ENCODE results near the gene RAB27A. TPM values are rescaled to one million over a fixed set of nuclear protein-coding genes. Genes with fewer than 3 reads are reported as not detected.

The RAB27A gene
- total RNA-seq, 2 donors from 2014 or later = 9.6 to 9.9 TPM

- H3K4me3 ChIP-seq = no peak overlapping the region
- TF ChIP-seq POLR2A (IDR thresholded peaks at IDR 0.05) = no peak
- no peak for TF ChIP-seq CTCF (IDR thresholded peaks at IDR 0.05)
- H3K27ac ChIP-seq = peak overlapping the region in 2 of 4 donors; percentile 36 to 58
- no peaks in the 10 kb centered on the region for H3K9me3 ChIP-seq
- peaks cover 0 to 2% of the 10 kb centered on the region in 2 donors for H3K36me3 ChIP-seq (replicated peaks in 1 of 2; ENCODE audit: insufficient read depth in 1 of 2, low read depth in 2 of 2)
- peaks cover 8% of the 10 kb centered on the region for H3K4me1 ChIP-seq
- WGBS, 2 donors = 77 to 81% methylated on average over 6 of the region's 6 CpGs
- intact Hi-C loops (cut with DNase I) = no loop called here
- ATAC-seq = peak; percentile 55
- H3K27me3 ChIP-seq = no peaks in the 10 kb centered on the region
- peak in 1 of 4 donors; percentile 29 for DNase-seq
These were observed 68.3 kb downstream of the RAB27A start for GRCh38 chr15:55221090-55222011.

DNA sequence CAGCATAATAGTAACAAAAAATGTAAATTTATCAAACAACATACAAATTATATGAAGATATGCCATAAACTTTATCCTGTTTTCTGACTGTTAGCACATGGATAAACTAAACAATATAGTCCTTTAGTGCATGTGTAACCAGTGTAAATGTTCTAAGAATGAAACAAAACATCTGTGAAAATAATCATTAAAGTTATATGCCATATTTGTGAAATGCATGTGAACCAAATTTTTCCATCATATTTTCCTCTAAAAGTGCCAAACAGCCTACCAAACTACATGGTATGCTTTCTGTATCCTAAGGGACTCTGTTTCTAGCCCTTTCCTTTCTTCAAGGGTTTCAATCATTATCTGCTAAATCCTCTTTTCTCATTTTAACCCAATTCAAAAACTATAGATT is 69.0 kb downstream of the RAB27A start:
- Histone ChIP-seq H3K27me3 (no peaks in the 10 kb centered on the region), H3K9me3 (no peaks in the 10 kb centered on the region), H3K36me3 (replicated peaks in 1 of 2; ENCODE audit: insufficient read depth in 1 of 2, low read depth in 2 of 2) (peaks cover 0 to 2% of the 10 kb centered on the region in 2 donors), H3K27ac (peak overlapping the region in 2 of 4 donors; percentile 36 to 58), H3K4me3 (no peak overlapping the region), H3K4me1 (peaks cover 8% of the 10 kb centered on the region)
- TF ChIP-seq POLR2A (IDR thresholded peaks at IDR 0.05) = no peak
- TF ChIP-seq CTCF (IDR thresholded peaks at IDR 0.05) = no peak
- ATAC-seq (no peak), DNase-seq (no peak)
- intact Hi-C loops (cut with DNase I) = no loop called here

GRCh38 chr15:55218056-55218455 is 71.6 kb downstream of the RAB27A start:
- H3K4me3 ChIP-seq = no peak overlapping the region
- peaks cover 4% of the 10 kb centered on the region for H3K4me1 ChIP-seq
- ATAC-seq (no peak), DNase-seq (no peak)
- no peaks in the 10 kb centered on the region for H3K9me3 ChIP-seq
- TF ChIP-seq POLR2A (IDR thresholded peaks at IDR 0.05) (no peak), CTCF (IDR thresholded peaks at IDR 0.05) (no peak)
- 61 to 64% methylated on average over 2 of the region's 2 CpGs for WGBS, 2 donors
- no peaks in the 10 kb centered on the region for H3K27me3 ChIP-seq
- intact Hi-C loops (cut with DNase I) = loop anchor here (5.0 kb wide), 1 partner anchor 79 kb away; no protein-coding TSS in a partner anchor
- no peak overlapping the region for H3K27ac ChIP-seq
- peaks cover 0 to 2% of the 10 kb centered on the region in 2 donors for H3K36me3 ChIP-seq (replicated peaks in 1 of 2; ENCODE audit: insufficient read depth in 1 of 2, low read depth in 2 of 2)

DNA sequence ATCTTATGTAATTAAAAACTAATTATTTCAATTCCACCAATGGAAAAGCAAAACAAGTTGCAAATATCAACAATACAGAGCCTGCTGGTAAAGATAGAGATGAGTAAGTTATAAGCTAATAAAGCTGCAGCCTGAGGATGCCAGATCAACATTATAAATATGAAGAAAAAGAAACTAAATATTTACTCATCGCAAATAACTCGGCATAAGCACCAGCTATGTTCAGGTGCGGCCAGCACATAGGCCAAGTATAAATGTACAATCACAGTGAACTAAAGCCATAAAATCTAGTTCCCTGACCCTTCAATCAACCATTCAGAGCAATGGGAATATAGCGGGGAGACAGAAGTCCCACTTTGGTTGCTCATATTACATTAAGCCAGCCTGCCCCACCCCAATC is 85.1 kb downstream of the RAB27A start:
- TF ChIP-seq CTCF (IDR thresholded peaks at IDR 0.05) (no peak), POLR2A (IDR thresholded peaks at IDR 0.05) (no peak)
- DNase-seq (no peak), ATAC-seq (no peak)
- Histone ChIP-seq H3K27me3 (no peaks in the 10 kb centered on the region), H3K9me3 (no peaks in the 10 kb centered on the region), H3K4me1 (no peaks in the 10 kb centered on the region), H3K36me3 (replicated peaks in 1 of 2; ENCODE audit: insufficient read depth in 1 of 2, low read depth in 2 of 2) (peaks cover 0 to 7% of the 10 kb centered on the region in 2 donors), H3K27ac (no peak overlapping the region), H3K4me3 (no peak overlapping the region)
- 78 to 81% methylated on average over 4 of the region's 4 CpGs for WGBS, 2 donors
- intact Hi-C loops (cut with DNase I) = no loop called here

Measured in body of pancreas (tissue), 4 donors.